ENCODE results near the gene TM9SF4.

DNA sequence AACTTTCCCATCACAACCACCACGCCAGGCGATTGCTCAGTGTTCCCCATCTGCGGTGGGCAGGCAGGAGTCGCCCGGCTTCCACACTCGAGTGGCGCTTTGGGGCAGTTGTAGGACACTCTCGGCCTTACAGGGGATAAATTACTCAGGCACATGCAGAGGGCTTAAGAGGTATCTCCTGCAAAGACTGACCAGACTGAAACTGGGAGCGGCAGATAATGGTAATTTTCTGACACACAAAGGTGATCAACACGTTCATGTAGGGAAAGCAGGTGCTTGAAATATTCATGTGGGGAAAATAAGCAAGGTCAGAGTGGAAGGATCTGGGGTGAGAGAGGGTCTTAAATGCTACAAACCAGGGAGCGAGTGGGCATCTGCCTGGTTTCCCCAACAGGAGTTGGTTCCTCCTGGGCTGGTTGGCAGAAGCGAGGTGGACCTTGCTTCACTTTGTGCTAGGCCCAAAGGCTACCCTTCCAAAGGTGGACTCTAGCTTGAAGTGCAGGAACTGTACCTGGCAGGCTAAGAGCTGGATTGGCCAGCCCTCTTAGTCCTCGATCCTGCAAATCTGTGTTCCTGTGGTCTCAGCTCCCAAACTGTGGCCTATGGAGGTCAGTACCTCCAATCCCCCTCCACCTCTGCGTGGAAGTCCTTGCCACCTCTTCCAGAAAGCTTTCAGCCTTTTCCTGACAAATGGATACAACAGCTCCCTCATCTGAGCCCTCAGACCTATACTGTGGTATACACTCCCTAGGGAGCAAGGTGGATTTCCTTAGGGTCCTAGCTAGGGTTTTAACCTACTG is 81.3 kb downstream of the TM9SF4 start:
- TF ChIP-seq, protein P1, sequence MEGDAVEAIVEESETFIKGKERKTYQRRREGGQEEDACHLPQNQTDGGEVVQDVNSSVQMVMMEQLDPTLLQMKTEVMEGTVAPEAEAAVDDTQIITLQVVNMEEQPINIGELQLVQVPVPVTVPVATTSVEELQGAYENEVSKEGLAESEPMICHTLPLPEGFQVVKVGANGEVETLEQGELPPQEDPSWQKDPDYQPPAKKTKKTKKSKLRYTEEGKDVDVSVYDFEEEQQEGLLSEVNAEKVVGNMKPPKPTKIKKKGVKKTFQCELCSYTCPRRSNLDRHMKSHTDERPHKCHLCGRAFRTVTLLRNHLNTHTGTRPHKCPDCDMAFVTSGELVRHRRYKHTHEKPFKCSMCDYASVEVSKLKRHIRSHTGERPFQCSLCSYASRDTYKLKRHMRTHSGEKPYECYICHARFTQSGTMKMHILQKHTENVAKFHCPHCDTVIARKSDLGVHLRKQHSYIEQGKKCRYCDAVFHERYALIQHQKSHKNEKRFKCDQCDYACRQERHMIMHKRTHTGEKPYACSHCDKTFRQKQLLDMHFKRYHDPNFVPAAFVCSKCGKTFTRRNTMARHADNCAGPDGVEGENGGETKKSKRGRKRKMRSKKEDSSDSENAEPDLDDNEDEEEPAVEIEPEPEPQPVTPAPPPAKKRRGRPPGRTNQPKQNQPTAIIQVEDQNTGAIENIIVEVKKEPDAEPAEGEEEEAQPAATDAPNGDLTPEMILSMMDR (tag by site-specific recombination; IDR thresholded peaks at IDR 0.05), result no peak
- no peak for TF ChIP-seq ZNF23 (tag by site-specific recombination; IDR thresholded peaks at IDR 0.05; ENCODE audit: borderline replicate concordance)
- TF ChIP-seq ZNF701 (tag by site-specific recombination; IDR thresholded peaks at IDR 0.05), result no peak
- no peak for TF ChIP-seq ZNF623 (tag by site-specific recombination; IDR thresholded peaks at IDR 0.05)
- TF ChIP-seq, protein P2, sequence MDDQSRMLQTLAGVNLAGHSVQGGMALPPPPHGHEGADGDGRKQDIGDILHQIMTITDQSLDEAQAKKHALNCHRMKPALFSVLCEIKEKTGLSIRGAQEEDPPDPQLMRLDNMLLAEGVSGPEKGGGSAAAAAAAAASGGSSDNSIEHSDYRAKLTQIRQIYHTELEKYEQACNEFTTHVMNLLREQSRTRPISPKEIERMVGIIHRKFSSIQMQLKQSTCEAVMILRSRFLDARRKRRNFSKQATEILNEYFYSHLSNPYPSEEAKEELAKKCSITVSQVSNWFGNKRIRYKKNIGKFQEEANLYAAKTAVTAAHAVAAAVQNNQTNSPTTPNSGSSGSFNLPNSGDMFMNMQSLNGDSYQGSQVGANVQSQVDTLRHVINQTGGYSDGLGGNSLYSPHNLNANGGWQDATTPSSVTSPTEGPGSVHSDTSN (CRISPR knock-in tag; IDR thresholded peaks at IDR 0.05), result no peak
- no peak for TF ChIP-seq ZFP41 (tag by site-specific recombination; IDR thresholded peaks at IDR 0.05; ENCODE audit: borderline replicate concordance)
- TF ChIP-seq KLF16 (tag by site-specific recombination; IDR thresholded peaks at IDR 0.05), result no peak
- no peak for TF ChIP-seq ZBTB20 (tag by site-specific recombination; IDR thresholded peaks at IDR 0.05)
- no peak for TF ChIP-seq SETDB1 (IDR thresholded peaks at IDR 0.05; ENCODE audit: insufficient read length, low read length)
- no peak for TF ChIP-seq ZNF174 (tag by site-specific recombination; IDR thresholded peaks at IDR 0.05)
- no peak for TF ChIP-seq ZNF549 (tag by site-specific recombination; IDR thresholded peaks at IDR 0.05)
- TF ChIP-seq ZNF777 (tag by site-specific recombination; IDR thresholded peaks at IDR 0.05; ENCODE audit: borderline replicate concordance), result no peak
